ENCODE data around the gene KLRF2.

The KLRF2 gene

GRCh38 chr12:9883175-9883574, 1.9 kb downstream of the KLRF2 start:
- DNase-seq (ENCODE audit: extremely low read depth in 1 of 2, low read depth in 1 of 2) = no peak

GRCh38 chr12:9888665-9889273, 7.5 kb downstream of the KLRF2 start:
- DNase-seq (ENCODE audit: extremely low read depth in 1 of 2, low read depth in 1 of 2) = no peak

GRCh38 chr12:9895215-9895971, 14.1 kb downstream of the KLRF2 start:
- DNase-seq (ENCODE audit: extremely low read depth in 1 of 2, low read depth in 1 of 2) = no peak

GRCh38 chr12:9897535-9897934, 16.2 kb downstream of the KLRF2 start:
- DNase-seq (ENCODE audit: extremely low read depth in 1 of 2, low read depth in 1 of 2) = no peak

GRCh38 chr12:9899209-9899608, 17.9 kb downstream of the KLRF2 start:
- no peak for DNase-seq (ENCODE audit: extremely low read depth in 1 of 2, low read depth in 1 of 2)

- no peak for DNase-seq (ENCODE audit: extremely low read depth in 1 of 2, low read depth in 1 of 2)
These were observed 19.6 kb downstream of the KLRF2 start for GRCh38 chr12:9900930-9901329.

- no peak for DNase-seq (ENCODE audit: extremely low read depth in 1 of 2, low read depth in 1 of 2)
These were observed 21.4 kb downstream of the KLRF2 start for GRCh38 chr12:9902539-9903228.

- DNase-seq (ENCODE audit: extremely low read depth in 1 of 2, low read depth in 1 of 2) = peak in 1 of 2 donors; percentile 4
These were observed 25.6 kb downstream of the KLRF2 start for GRCh38 chr12:9906873-9907272.

GRCh38 chr12:9907769-9908168, 26.5 kb downstream of the KLRF2 start:
- DNase-seq (ENCODE audit: extremely low read depth in 1 of 2, low read depth in 1 of 2) = no peak

GRCh38 chr12:9908350-9908749, 27.1 kb downstream of the KLRF2 start:
- DNase-seq (ENCODE audit: extremely low read depth in 1 of 2, low read depth in 1 of 2) = no peak

- no peak for DNase-seq (ENCODE audit: extremely low read depth in 1 of 2, low read depth in 1 of 2)
These were observed 28.4 kb downstream of the KLRF2 start for GRCh38 chr12:9909724-9910123.

GRCh38 chr12:9910716-9911421, 29.6 kb downstream of the KLRF2 start:
- no peak for DNase-seq (ENCODE audit: extremely low read depth in 1 of 2, low read depth in 1 of 2)

GRCh38 chr12:9911708-9912107, 30.4 kb downstream of the KLRF2 start:
- DNase-seq (ENCODE audit: extremely low read depth in 1 of 2, low read depth in 1 of 2) = no peak

GRCh38 chr12:9919443-9919842, 38.2 kb downstream of the KLRF2 start:
- no peak for DNase-seq (ENCODE audit: extremely low read depth in 1 of 2, low read depth in 1 of 2)

GRCh38 chr12:9920451-9920850, 39.2 kb downstream of the KLRF2 start:
- no peak for DNase-seq (ENCODE audit: extremely low read depth in 1 of 2, low read depth in 1 of 2)

- DNase-seq (ENCODE audit: extremely low read depth in 1 of 2, low read depth in 1 of 2) = no peak
These were observed 41.1 kb downstream of the KLRF2 start for GRCh38 chr12:9922429-9922828.

- DNase-seq (ENCODE audit: extremely low read depth in 1 of 2, low read depth in 1 of 2) = no peak
These were observed 44.6 kb downstream of the KLRF2 start for GRCh38 chr12:9925705-9926393.

- DNase-seq (ENCODE audit: extremely low read depth in 1 of 2, low read depth in 1 of 2) = no peak
These were observed 45.6 kb downstream of the KLRF2 start for GRCh38 chr12:9926876-9927275.

- no peak for DNase-seq (ENCODE audit: extremely low read depth in 1 of 2, low read depth in 1 of 2)
These were observed 47.3 kb downstream of the KLRF2 start for GRCh38 chr12:9928607-9929006.

- no peak for DNase-seq (ENCODE audit: extremely low read depth in 1 of 2, low read depth in 1 of 2)
These were observed 50.0 kb downstream of the KLRF2 start for GRCh38 chr12:9931245-9931644.

- no peak for DNase-seq (ENCODE audit: extremely low read depth in 1 of 2, low read depth in 1 of 2)
These were observed 51.0 kb downstream of the KLRF2 start, which contains the start of gene CLEC2A for GRCh38 chr12:9932270-9932669. CLEC2A (minus strand) TSS chr12:9932370; CDS start chr12:9932329, 41 bp downstream.
